ENCODE measurements around the gene NIPBL. TPM values are rescaled to one million over a fixed set of nuclear protein-coding genes. Genes with fewer than 3 reads are reported as not detected.
A peak's percentile ranks its signal among the peaks of the same experiment; 100 is the strongest.
"Not testable (repeated sequence)": the region's sequence is repeated elsewhere in the genome, so short reads cannot be mapped to it uniquely, and the experiment has no call there.

Gene NIPBL
- total RNA-seq, 1 experiment from 2014 or later: 18.9 TPM

- no peak overlapping the region for H3K4me3 ChIP-seq
- H3K27ac ChIP-seq: no peak overlapping the region
- H3K4me1 ChIP-seq (replicated peaks): peaks cover 4% of the 10 kb centered on the region; the same call in 1 of the 2 replicates
- H3K36me3 ChIP-seq: no peaks in the 10 kb centered on the region
- no peaks in the 10 kb centered on the region for H3K27me3 ChIP-seq (replicated peaks)
- DNase-seq (ENCODE audit: low read depth in 1 of 2, low spot score in 2 of 2): no peak
- H3K9me3 ChIP-seq (replicated peaks): no peaks in the 10 kb centered on the region
Observed at GRCh38 chr5:36900283-36900682, 23.7 kb downstream of the NIPBL start.

DNA sequence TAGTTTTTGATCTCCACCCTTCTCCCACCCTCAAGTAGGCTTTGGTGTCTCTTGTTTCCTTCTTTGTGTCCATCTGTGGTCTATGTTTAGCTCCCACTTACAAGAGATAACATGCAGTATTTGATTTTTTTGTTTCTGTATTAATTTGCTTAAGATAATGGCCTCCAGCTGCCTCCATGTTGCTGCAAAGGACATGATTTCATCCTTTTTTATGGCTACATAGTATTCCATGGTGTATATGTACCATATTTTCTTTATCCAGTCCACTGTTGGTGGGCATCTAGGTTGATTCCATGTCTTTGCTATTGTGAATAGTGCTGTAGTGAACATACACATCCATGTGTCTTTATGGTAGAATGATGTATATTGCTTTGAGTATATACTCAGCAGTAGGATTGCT is 24.5 kb downstream of the NIPBL start:
- not testable (repeated sequence) for H3K27ac ChIP-seq; H3K4me3 ChIP-seq; H3K36me3 ChIP-seq; DNase-seq (ENCODE audit: low read depth in 1 of 2, low spot score in 2 of 2); H3K4me1 ChIP-seq (replicated peaks); H3K27me3 ChIP-seq (replicated peaks); H3K9me3 ChIP-seq (replicated peaks)

- Histone ChIP-seq H3K36me3 (no peaks in the 10 kb centered on the region), H3K4me1 (replicated peaks) (peaks cover 4% of the 10 kb centered on the region; the same call in 1 of the 2 replicates), H3K4me3 (no peak overlapping the region), H3K27ac (no peak overlapping the region), H3K9me3 (replicated peaks) (no peaks in the 10 kb centered on the region), H3K27me3 (replicated peaks) (no peaks in the 10 kb centered on the region)
- DNase-seq (ENCODE audit: low read depth in 1 of 2, low spot score in 2 of 2): no peak
Observed at GRCh38 chr5:36901856-36902255, 25.3 kb downstream of the NIPBL start.

- DNase-seq (ENCODE audit: low read depth in 1 of 2, low spot score in 2 of 2): no peak
- H3K9me3 ChIP-seq (replicated peaks): no peaks in the 10 kb centered on the region
- peaks cover 4% of the 10 kb centered on the region; the same call in 1 of the 2 replicates for H3K4me1 ChIP-seq (replicated peaks)
- H3K27me3 ChIP-seq (replicated peaks): no peaks in the 10 kb centered on the region
- no peak overlapping the region for H3K27ac ChIP-seq
- H3K4me3 ChIP-seq: no peak overlapping the region
- no peaks in the 10 kb centered on the region for H3K36me3 ChIP-seq
Observed at GRCh38 chr5:36902353-36902752, 25.8 kb downstream of the NIPBL start.

DNA sequence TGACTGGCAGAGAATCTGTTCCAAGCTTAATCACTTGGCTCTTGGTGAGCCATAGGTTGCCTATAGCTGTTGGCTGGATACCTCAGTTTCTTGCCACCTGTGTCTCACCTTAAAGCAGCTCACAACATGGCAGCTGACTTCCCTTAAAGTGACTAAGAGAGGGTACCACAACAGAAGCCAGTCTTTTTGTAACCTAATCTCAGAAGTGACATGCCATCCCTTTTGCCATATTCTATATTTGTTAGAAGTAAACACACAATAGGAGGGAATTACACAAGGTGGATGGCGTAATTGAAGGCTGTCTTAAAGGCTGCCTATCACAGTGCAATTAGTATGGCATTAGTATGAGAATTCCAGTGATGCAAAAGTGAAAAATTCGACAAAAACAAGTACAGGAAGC is 28.1 kb downstream of the NIPBL start:
- Histone ChIP-seq H3K4me1 (replicated peaks) (peaks cover 4% of the 10 kb centered on the region; the same call in 1 of the 2 replicates), H3K36me3 (no peaks in the 10 kb centered on the region), H3K9me3 (replicated peaks) (no peaks in the 10 kb centered on the region), H3K4me3 (no peak overlapping the region), H3K27me3 (replicated peaks) (no peaks in the 10 kb centered on the region), H3K27ac (no peak overlapping the region)
- DNase-seq (ENCODE audit: low read depth in 1 of 2, low spot score in 2 of 2): no peak

DNA sequence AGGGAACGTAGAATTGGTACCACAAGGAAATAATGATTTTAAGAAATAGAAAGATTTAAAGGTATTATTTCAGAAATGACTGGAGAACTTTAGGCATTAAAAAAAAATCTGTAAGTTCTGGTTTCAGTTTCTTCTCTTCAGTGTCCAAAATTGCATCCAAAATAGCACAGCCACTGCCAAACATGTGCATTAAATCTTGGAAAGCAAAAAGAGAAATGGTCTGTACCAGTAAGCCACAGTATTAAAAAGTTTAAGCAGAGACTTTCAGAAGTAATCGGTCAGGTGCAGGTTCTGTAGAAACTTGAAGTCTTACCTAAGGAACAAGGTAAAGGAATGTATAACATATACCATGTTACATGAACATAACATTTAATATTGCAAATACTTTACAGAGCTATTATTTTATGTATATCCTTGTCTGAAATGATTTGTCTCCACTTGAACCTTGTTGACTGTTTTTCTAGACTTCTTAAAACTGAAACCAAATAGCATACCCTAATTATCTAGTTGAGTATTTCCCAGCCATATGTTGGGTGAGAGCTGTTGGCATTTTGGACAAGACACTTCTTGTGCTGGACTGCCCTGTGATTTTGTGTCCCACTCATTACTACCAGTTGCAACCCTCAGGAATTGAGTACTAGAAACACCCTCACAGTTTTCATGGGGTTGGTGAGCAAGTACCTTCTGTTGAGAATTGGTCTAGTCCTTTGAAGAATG is 32.1 kb downstream of the NIPBL start:
- no peaks in the 10 kb centered on the region for H3K36me3 ChIP-seq
- no peak for DNase-seq (ENCODE audit: low read depth in 1 of 2, low spot score in 2 of 2)

DNA sequence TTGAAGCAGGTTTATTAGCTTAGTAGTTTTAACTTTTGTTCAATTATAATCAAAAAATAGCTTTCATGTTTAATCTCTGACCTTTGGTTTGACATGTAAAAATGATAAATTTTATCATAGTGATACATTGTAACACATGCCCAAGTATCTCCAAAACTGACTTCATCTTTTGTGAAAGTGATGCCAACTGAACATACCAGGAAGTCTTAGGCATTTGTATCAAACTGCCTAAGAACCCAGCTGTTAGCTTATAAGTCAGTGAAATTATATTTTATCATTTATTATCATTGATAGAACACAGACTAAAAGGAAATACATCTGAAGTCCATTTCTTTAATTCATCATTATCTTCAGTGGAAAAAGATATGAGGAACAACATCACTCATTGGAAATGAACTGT is 39.1 kb downstream of the NIPBL start:
- DNase-seq (ENCODE audit: low read depth in 1 of 2, low spot score in 2 of 2): no peak
- no peaks in the 10 kb centered on the region for H3K9me3 ChIP-seq (replicated peaks)
- no peak overlapping the region for H3K27ac ChIP-seq
- no peaks in the 10 kb centered on the region for H3K4me1 ChIP-seq (replicated peaks)
- H3K36me3 ChIP-seq: no peaks in the 10 kb centered on the region
- H3K27me3 ChIP-seq (replicated peaks): no peaks in the 10 kb centered on the region
- H3K4me3 ChIP-seq: no peak overlapping the region

More for the DNA sequence above, 32.1 kb downstream of the NIPBL start:
- H3K27me3 ChIP-seq (replicated peaks): no peaks in the 10 kb centered on the region
- no peaks in the 10 kb centered on the region for H3K9me3 ChIP-seq (replicated peaks)
- no peak overlapping the region for H3K27ac ChIP-seq
- no peak overlapping the region for H3K4me3 ChIP-seq
- H3K4me1 ChIP-seq (replicated peaks): no peaks in the 10 kb centered on the region

DNA sequence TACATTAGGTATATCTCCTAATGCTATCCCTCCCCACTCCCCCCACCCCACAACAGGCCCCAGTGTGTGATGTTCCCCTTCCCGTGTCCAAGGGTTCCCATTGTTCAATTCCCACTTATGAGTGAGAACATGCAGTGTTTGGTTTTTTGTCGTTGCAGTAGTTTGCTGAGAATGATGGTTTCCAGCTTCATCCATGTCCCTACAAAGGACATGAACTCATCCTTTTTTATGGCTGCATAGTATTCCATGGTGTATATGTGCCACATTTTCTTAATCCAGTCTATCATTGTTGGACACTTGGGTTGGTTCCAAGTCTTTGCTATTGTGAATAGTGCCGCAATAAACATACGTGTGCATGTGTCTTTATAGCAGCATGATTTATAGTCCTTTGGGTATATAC is 40.0 kb downstream of the NIPBL start:
- not testable (repeated sequence) for H3K27ac ChIP-seq; DNase-seq (ENCODE audit: low read depth in 1 of 2, low spot score in 2 of 2); H3K9me3 ChIP-seq (replicated peaks); H3K27me3 ChIP-seq (replicated peaks); H3K4me3 ChIP-seq; H3K36me3 ChIP-seq; H3K4me1 ChIP-seq (replicated peaks)

DNA sequence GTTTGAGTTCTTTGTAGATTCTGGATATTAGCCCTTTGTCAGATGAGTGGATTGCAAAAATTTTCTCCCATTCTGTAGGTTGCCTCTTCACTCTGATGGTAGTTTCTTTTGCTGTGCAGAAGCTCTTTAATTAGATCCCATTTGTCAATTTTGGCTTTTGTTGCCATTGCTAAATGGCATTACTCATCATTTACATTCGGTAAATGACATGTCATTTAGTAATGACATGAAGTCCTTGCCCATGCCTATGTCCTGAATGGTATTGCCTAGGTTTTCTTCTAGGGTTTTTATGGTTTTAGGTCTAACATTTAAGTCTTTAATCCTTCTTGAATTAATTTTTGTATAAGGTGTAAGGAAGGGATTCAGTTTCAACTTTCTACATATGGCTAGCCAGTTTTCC is 40.8 kb downstream of the NIPBL start:
- DNase-seq (ENCODE audit: low read depth in 1 of 2, low spot score in 2 of 2); H3K4me1 ChIP-seq (replicated peaks); H3K36me3 ChIP-seq; H3K27ac ChIP-seq; H3K27me3 ChIP-seq (replicated peaks); H3K4me3 ChIP-seq; H3K9me3 ChIP-seq (replicated peaks): not testable (repeated sequence)

GRCh38 chr5:36919238-36919637 is 42.7 kb downstream of the NIPBL start:
- H3K36me3 ChIP-seq: no peaks in the 10 kb centered on the region
- H3K27me3 ChIP-seq (replicated peaks): no peaks in the 10 kb centered on the region
- H3K4me3 ChIP-seq: no peak overlapping the region
- no peak overlapping the region for H3K27ac ChIP-seq
- no peaks in the 10 kb centered on the region for H3K9me3 ChIP-seq (replicated peaks)
- no peaks in the 10 kb centered on the region for H3K4me1 ChIP-seq (replicated peaks)
- DNase-seq (ENCODE audit: low read depth in 1 of 2, low spot score in 2 of 2): no peak

DNA sequence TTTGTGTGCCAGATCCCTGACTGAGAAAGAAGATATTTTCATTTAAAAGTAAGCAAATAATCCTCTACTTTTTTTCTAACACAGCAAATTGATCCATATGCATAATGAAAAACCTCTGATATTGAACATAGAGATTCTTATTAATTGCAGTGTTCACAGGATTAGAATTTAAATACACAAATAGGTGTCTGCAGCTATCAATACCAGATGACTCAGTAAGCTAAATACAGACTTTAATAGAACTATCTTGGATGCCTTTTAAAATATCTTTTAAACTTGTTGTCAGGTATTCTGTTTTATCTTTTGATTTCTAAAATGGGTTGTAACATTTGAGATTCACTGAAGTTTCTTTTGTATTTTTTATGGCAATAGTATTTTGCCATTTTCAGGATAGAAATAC is 43.1 kb downstream of the NIPBL start:
- no peak for DNase-seq (ENCODE audit: low read depth in 1 of 2, low spot score in 2 of 2)
- Histone ChIP-seq H3K36me3 (no peaks in the 10 kb centered on the region), H3K4me3 (no peak overlapping the region), H3K27ac (no peak overlapping the region), H3K4me1 (replicated peaks) (no peaks in the 10 kb centered on the region), H3K27me3 (replicated peaks) (no peaks in the 10 kb centered on the region), H3K9me3 (replicated peaks) (no peaks in the 10 kb centered on the region)

- H3K9me3 ChIP-seq (replicated peaks): no peaks in the 10 kb centered on the region
- peak in 1 of 2 experiments; percentile 33 for DNase-seq (ENCODE audit: low read depth in 1 of 2, low spot score in 2 of 2)
- H3K4me1 ChIP-seq (replicated peaks): peaks cover 10% of the 10 kb centered on the region
- H3K27me3 ChIP-seq (replicated peaks): no peaks in the 10 kb centered on the region
- H3K27ac ChIP-seq: no peak overlapping the region
- H3K4me3 ChIP-seq: no peak overlapping the region
- H3K36me3 ChIP-seq: no peaks in the 10 kb centered on the region
Observed at GRCh38 chr5:36928947-36929346, 52.4 kb downstream of the NIPBL start.

GRCh38 chr5:36929438-36929837 is 52.9 kb downstream of the NIPBL start:
- Histone ChIP-seq H3K4me1 (replicated peaks) (peaks cover 10% of the 10 kb centered on the region), H3K27ac (no peak overlapping the region), H3K36me3 (no peaks in the 10 kb centered on the region), H3K9me3 (replicated peaks) (no peaks in the 10 kb centered on the region), H3K4me3 (no peak overlapping the region), H3K27me3 (replicated peaks) (no peaks in the 10 kb centered on the region)
- no peak for DNase-seq (ENCODE audit: low read depth in 1 of 2, low spot score in 2 of 2)

- no peaks in the 10 kb centered on the region for H3K9me3 ChIP-seq (replicated peaks)
- H3K36me3 ChIP-seq: 0 out of 2 replicates have a peak, but pooled peaks cover 3% of the 10 kb centered on the region
- no peak overlapping the region for H3K27ac ChIP-seq
- H3K4me3 ChIP-seq: no peak overlapping the region
- H3K4me1 ChIP-seq (replicated peaks): peaks cover 10% of the 10 kb centered on the region
- no peaks in the 10 kb centered on the region for H3K27me3 ChIP-seq (replicated peaks)
- no peak for DNase-seq (ENCODE audit: low read depth in 1 of 2, low spot score in 2 of 2)
Observed at GRCh38 chr5:36932056-36932455, 55.5 kb downstream of the NIPBL start.

GRCh38 chr5:36932699-36933098 is 56.1 kb downstream of the NIPBL start:
- H3K27me3 ChIP-seq (replicated peaks): no peaks in the 10 kb centered on the region
- H3K4me1 ChIP-seq (replicated peaks): peaks cover 10% of the 10 kb centered on the region
- H3K36me3 ChIP-seq: 0 out of 2 replicates have a peak, but pooled peaks cover 3% of the 10 kb centered on the region

More at GRCh38 chr5:36932699-36933098, 56.1 kb downstream of the NIPBL start:
- Histone ChIP-seq H3K4me3 (no peak overlapping the region), H3K27ac (no peak overlapping the region), H3K9me3 (replicated peaks) (no peaks in the 10 kb centered on the region)
- no peak for DNase-seq (ENCODE audit: low read depth in 1 of 2, low spot score in 2 of 2)

All from SJSA1 (cell line).